ENCODE results near the gene NGEF.

NGEF gene

DNA sequence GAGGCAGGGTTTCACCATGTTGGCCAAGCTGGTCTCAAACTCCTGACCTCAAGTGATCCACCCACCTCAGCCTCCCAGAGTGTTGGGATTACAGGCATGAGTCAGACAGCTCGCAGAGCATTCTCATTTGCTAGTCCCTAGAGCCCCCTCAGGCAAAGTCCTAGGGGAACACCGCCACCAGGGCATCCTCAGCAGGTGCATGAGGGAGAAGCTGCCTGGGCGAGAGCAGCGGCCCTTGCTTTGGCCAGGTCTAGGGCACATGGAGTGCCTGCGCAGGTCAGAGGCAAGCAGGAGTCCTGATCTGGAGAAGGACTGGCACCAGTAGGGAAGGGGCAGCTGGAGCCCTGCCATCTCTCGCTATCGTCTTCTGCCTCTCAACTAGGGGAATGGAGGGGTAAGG lies 32.4 kb downstream of the NGEF start:
- no peak for TF ChIP-seq CREB1 (IDR thresholded peaks at IDR 0.05; ENCODE audit: low read depth)
- no peak for TF ChIP-seq EP300 (IDR thresholded peaks at IDR 0.05; ENCODE audit: borderline replicate concordance)
- TF ChIP-seq REST (IDR thresholded peaks at IDR 0.05; ENCODE audit: low read depth), result no peak
- no peak for TF ChIP-seq NFIC (IDR thresholded peaks at IDR 0.05)
- TF ChIP-seq YY1 (IDR thresholded peaks at IDR 0.05; ENCODE audit: low read depth), result no peak

GRCh38 chr2:232979871-232980461 lies 33.1 kb downstream of the NGEF start:
- TF ChIP-seq RAD21 (IDR thresholded peaks at IDR 0.05; ENCODE audit: low read depth) (0 out of 2 replicates have a peak, but pooled peaks have one; percentile 24), TAF1 (IDR thresholded peaks at IDR 0.05; ENCODE audit: low read depth) (no peak)

DNA sequence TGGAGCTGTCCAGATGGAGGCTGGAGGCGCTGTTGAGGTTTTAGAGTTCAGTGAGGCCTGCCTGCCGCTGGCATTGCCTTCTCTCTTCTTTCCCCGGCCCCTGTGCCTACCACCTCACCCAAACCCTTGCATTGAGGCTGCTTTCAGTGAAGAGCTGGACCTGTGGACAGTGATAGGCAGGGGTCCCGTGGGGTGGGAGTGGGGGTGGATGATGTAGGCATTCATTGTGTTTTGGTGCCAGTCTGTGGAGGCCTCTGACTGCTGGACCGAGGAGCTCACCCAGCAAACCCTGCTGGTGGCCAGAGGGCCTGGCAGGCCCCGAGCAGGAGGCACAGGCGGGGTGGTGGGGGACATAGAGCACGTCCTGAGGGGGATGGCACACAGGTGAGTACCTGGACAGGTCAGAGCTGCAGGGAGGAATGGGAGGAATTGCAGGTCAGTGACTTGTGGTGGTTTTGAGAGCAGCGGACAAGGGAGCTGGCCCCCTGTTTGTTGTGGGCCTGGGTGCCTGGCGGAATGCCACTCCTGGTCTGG lies 35.6 kb downstream of the NGEF start:
- TF ChIP-seq, protein P1, sequence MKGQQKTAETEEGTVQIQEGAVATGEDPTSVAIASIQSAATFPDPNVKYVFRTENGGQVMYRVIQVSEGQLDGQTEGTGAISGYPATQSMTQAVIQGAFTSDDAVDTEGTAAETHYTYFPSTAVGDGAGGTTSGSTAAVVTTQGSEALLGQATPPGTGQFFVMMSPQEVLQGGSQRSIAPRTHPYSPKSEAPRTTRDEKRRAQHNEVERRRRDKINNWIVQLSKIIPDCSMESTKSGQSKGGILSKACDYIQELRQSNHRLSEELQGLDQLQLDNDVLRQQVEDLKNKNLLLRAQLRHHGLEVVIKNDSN (IDR thresholded peaks at IDR 0.05), result no peak
- TF ChIP-seq, protein P2, sequence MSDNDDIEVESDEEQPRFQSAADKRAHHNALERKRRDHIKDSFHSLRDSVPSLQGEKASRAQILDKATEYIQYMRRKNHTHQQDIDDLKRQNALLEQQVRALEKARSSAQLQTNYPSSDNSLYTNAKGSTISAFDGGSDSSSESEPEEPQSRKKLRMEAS (IDR thresholded peaks at IDR 0.05), result no peak
- TF ChIP-seq ZBTB7A (IDR thresholded peaks at IDR 0.05; ENCODE audit: low read depth) (no peak), EP300 (IDR thresholded peaks at IDR 0.05; ENCODE audit: borderline replicate concordance) (no peak), FOXM1 (IDR thresholded peaks at IDR 0.05; ENCODE audit: borderline replicate concordance, low read depth) (no peak), CEBPB (IDR thresholded peaks at IDR 0.05) (no peak), NFIC (IDR thresholded peaks at IDR 0.05) (no peak), YY1 (IDR thresholded peaks at IDR 0.05; ENCODE audit: low read depth) (no peak), CREB1 (IDR thresholded peaks at IDR 0.05; ENCODE audit: low read depth) (no peak), REST (IDR thresholded peaks at IDR 0.05; ENCODE audit: low read depth) (no peak), TCF12 (IDR thresholded peaks at IDR 0.05; ENCODE audit: low read depth) (no peak)

DNA sequence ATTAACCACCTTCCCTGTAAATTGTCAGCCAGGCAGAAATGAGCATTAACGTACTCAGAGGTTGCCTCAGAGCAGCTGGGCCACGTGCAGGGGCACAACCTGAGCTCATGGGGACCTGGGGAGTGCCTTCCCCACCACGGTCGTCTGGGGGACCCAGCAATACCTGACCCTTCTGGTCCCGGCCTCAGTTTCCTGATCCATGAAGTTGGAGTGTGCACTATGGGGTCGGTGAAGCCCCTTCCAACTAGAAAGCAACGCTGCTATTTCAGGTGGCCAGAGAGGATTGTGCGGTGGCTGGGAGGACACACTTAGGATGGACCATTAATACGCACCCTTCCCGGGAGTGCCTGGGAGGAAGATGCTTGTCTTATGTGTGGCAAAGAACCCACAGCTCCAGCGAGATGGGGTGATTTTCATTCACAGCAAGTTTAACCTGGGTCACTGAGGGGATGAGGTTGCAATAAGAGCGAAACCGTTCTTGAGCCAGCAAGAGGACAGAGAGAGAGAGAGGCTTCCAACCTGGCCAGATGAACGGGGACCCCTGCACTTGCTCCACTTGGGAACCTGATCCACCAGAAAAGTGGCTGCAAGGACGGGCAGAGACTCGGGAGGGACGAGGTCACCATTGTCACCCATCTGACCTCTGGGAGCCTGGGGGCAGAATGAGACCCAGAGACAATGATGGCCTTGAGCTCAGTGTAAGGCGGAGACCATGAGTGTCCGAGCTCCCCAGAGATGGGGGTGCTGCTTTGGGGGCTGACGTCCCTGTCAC lies 36.2 kb downstream of the NGEF start:
- TF ChIP-seq, protein P2 (IDR thresholded peaks at IDR 0.05), result no peak
- TF ChIP-seq CEBPB (IDR thresholded peaks at IDR 0.05) (no peak), NFIC (IDR thresholded peaks at IDR 0.05) (no peak), TCF12 (IDR thresholded peaks at IDR 0.05; ENCODE audit: low read depth) (no peak), FOXM1 (IDR thresholded peaks at IDR 0.05; ENCODE audit: borderline replicate concordance, low read depth) (no peak), EGR1 (IDR thresholded peaks at IDR 0.05) (no peak), CREB1 (IDR thresholded peaks at IDR 0.05; ENCODE audit: low read depth) (no peak), REST (IDR thresholded peaks at IDR 0.05; ENCODE audit: low read depth) (no peak), TEAD4 (IDR thresholded peaks at IDR 0.05) (no peak), ZBTB7A (IDR thresholded peaks at IDR 0.05; ENCODE audit: low read depth) (no peak), EP300 (IDR thresholded peaks at IDR 0.05; ENCODE audit: borderline replicate concordance) (no peak)
- TF ChIP-seq, protein P1 (IDR thresholded peaks at IDR 0.05), result no peak
